ENCODE data around the gene NR1H4.
"Not testable (repeated sequence)": the region's sequence is repeated elsewhere in the genome, so short reads cannot be mapped to it uniquely, and the experiment has no call there.

The NR1H4 gene

GRCh38 chr12:100515968-100516367 is 42.3 kb downstream of the NR1H4 start:
- no peak for DNase-seq (ENCODE audit: low read depth in 2 of 2)

- DNase-seq (ENCODE audit: low read depth in 2 of 2) = no peak
Measured at GRCh38 chr12:100518376-100518775, 44.7 kb downstream of the NR1H4 start.

GRCh38 chr12:100520048-100520769 is 46.5 kb downstream of the NR1H4 start:
- DNase-seq (ENCODE audit: low read depth in 2 of 2) = no peak

- DNase-seq (ENCODE audit: low read depth in 2 of 2) = no peak
Measured at GRCh38 chr12:100521958-100522357, 48.3 kb downstream of the NR1H4 start.

GRCh38 chr12:100528034-100528433 is 54.4 kb downstream of the NR1H4 start:
- DNase-seq (ENCODE audit: low read depth in 2 of 2) = no peak

- no peak for DNase-seq (ENCODE audit: low read depth in 2 of 2)
Measured at GRCh38 chr12:100528471-100529127, 54.9 kb downstream of the NR1H4 start.

GRCh38 chr12:100529756-100530350 is 56.2 kb downstream of the NR1H4 start:
- DNase-seq (ENCODE audit: low read depth in 2 of 2) = no peak

GRCh38 chr12:100533376-100533775 is 59.7 kb downstream of the NR1H4 start:
- no peak for DNase-seq (ENCODE audit: low read depth in 2 of 2)

- no peak for DNase-seq (ENCODE audit: low read depth in 2 of 2)
Measured at GRCh38 chr12:100534625-100535227, 61.1 kb downstream of the NR1H4 start.

- no peak for DNase-seq (ENCODE audit: low read depth in 2 of 2)
Measured at GRCh38 chr12:100539202-100539601, 65.5 kb downstream of the NR1H4 start.

- DNase-seq (ENCODE audit: low read depth in 2 of 2) = no peak
Measured at GRCh38 chr12:100544165-100544564, 70.5 kb downstream of the NR1H4 start.

GRCh38 chr12:100545092-100545491 is 71.4 kb downstream of the NR1H4 start:
- no peak for DNase-seq (ENCODE audit: low read depth in 2 of 2)

- DNase-seq (ENCODE audit: low read depth in 2 of 2) = no peak
Measured at GRCh38 chr12:100553936-100554335, 80.3 kb downstream of the NR1H4 start.

GRCh38 chr12:100554608-100555077 is 81.0 kb downstream of the NR1H4 start:
- DNase-seq (ENCODE audit: low read depth in 2 of 2) = no peak

GRCh38 chr12:100555722-100556121 is 82.1 kb downstream of the NR1H4 start:
- DNase-seq (ENCODE audit: low read depth in 2 of 2) = no peak

GRCh38 chr12:100557357-100557756 is 83.7 kb downstream of the NR1H4 start:
- DNase-seq (ENCODE audit: low read depth in 2 of 2) = no peak

GRCh38 chr12:100559261-100559660 is 85.6 kb downstream of the NR1H4 start:
- not testable (repeated sequence) for DNase-seq (ENCODE audit: low read depth in 2 of 2)

- DNase-seq (ENCODE audit: low read depth in 2 of 2) = no peak
Measured at GRCh38 chr12:100564090-100564489, 90.4 kb downstream of the NR1H4 start.

GRCh38 chr12:100564905-100565467 is 91.3 kb downstream of the NR1H4 start:
- DNase-seq (ENCODE audit: low read depth in 2 of 2) = no peak

GRCh38 chr12:100565987-100566545 is 92.4 kb downstream of the NR1H4 start:
- DNase-seq (ENCODE audit: low read depth in 2 of 2) = no peak

GRCh38 chr12:100566887-100567637 is 93.4 kb downstream of the NR1H4 start:
- no peak for DNase-seq (ENCODE audit: low read depth in 2 of 2)

Data from activated CD4-positive, alpha-beta T cell treated with anti-CD3 and anti-CD28 coated beads for 24 hours (primary cell).